Measurements from ENCODE around the gene ZNF282. TPM values are rescaled to one million over a fixed set of nuclear protein-coding genes. Genes with fewer than 3 reads are reported as not detected.

Gene ZNF282
- total RNA-seq, 1 experiment from 2014 or later = 31.4 TPM

DNA sequence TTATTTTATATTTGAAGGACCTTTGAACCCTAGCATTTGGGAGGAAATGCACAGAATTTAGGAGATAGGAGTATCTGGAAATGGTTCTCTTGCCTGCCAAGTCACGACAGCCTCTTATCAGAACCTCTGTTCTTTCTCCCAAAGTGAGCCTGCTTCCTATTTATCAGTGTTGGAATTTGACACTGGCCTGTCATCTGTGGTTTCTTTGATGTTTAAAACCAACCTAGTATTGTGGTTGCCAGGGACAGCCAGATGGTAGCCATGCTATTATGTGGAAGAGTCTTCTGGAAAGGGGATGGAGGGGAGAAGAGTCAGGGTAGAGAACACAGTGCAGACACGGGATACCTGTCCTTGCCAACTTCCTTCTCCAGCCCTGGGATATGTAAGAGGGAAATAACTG lies 21.1 kb downstream of the ZNF282 start:
- no peak for DNase-seq
- H3K27ac ChIP-seq (ENCODE audit: low read length) = no peak overlapping the region
- H3K4me2 ChIP-seq (ENCODE audit: low read length) = no peak overlapping the region
- H3K27me3 ChIP-seq (ENCODE audit: low read length) = no peaks in the 10 kb centered on the region
- POLR2A ChIA-PET (ENCODE audit: unreplicated experiment) = no interaction called here
- H3K4me1 ChIP-seq (ENCODE audit: insufficient read depth, low read length) = 0 out of 2 replicates have a peak, but pooled peaks cover 4% of the 10 kb centered on the region
- H2AFZ ChIP-seq (ENCODE audit: low read length) = no peak overlapping the region
- no peak for TF ChIP-seq EZH2 (IDR thresholded peaks at IDR 0.05; ENCODE audit: low read length, unreplicated experiment)
- TF ChIP-seq EZH2phosphoT487 (IDR thresholded peaks at IDR 0.05; ENCODE audit: borderline replicate concordance, low read length) = no peak
- TF ChIP-seq, protein P1, sequence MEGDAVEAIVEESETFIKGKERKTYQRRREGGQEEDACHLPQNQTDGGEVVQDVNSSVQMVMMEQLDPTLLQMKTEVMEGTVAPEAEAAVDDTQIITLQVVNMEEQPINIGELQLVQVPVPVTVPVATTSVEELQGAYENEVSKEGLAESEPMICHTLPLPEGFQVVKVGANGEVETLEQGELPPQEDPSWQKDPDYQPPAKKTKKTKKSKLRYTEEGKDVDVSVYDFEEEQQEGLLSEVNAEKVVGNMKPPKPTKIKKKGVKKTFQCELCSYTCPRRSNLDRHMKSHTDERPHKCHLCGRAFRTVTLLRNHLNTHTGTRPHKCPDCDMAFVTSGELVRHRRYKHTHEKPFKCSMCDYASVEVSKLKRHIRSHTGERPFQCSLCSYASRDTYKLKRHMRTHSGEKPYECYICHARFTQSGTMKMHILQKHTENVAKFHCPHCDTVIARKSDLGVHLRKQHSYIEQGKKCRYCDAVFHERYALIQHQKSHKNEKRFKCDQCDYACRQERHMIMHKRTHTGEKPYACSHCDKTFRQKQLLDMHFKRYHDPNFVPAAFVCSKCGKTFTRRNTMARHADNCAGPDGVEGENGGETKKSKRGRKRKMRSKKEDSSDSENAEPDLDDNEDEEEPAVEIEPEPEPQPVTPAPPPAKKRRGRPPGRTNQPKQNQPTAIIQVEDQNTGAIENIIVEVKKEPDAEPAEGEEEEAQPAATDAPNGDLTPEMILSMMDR (conservative IDR thresholded peaks at IDR 0.05; ENCODE audit: low read depth, low read length) = no peak
- no peaks in the 10 kb centered on the region for H3K79me2 ChIP-seq (ENCODE audit: low read length)
- intact Hi-C loops (cut with micrococcal nuclease) = no loop called here
- CTCF ChIA-PET = no interaction called here
- BruUV-seq (replicated peaks) = no TSS peak
- H3K36me3 ChIP-seq (ENCODE audit: low read depth, low read length) = peaks cover 47% of the 10 kb centered on the region
- H3K9ac ChIP-seq (ENCODE audit: low read length) = no peak overlapping the region
- H3F3A ChIP-seq (ENCODE audit: low read length, unreplicated experiment) = no peaks in the 10 kb centered on the region
- no peak overlapping the region for H3K4me3 ChIP-seq (ENCODE audit: low read length)
- no peak for ATAC-seq
- H3K9me2 ChIP-seq (replicated peaks; ENCODE audit: low read length) = no peaks in the 10 kb centered on the region
- H3K9me3 ChIP-seq (ENCODE audit: low read length) = no peaks in the 10 kb centered on the region
- H4K20me1 ChIP-seq (ENCODE audit: low read length) = no peaks in the 10 kb centered on the region

DNA sequence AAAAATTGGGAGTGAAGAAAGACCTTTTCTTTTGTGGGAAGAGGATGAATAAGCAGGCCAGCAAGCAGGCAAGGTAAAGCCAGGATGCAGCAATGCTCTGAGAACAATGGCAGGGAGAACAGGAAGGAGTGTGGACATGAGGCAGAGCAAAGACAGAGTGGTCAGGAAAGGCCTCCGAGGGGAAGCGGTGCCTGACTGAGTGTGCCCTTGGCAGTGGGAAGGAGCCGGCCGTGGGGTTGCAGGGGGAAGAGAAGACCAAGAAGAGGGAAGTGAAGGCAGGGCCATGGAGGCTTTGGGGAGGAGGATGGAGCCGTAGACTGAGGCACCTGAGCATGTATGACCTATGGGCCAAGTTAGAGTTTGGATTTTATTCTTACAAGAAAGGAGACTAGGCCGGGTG lies 22.2 kb downstream of the ZNF282 start:
- Histone ChIP-seq H3F3A (ENCODE audit: low read length, unreplicated experiment) (no peaks in the 10 kb centered on the region), H2AFZ (ENCODE audit: low read length) (no peak overlapping the region), H3K79me2 (ENCODE audit: low read length) (no peaks in the 10 kb centered on the region), H3K9me3 (ENCODE audit: low read length) (no peaks in the 10 kb centered on the region), H3K27me3 (ENCODE audit: low read length) (no peaks in the 10 kb centered on the region), H3K9ac (ENCODE audit: low read length) (no peak overlapping the region), H3K36me3 (ENCODE audit: low read depth, low read length) (peaks cover 40% of the 10 kb centered on the region), H3K4me3 (ENCODE audit: low read length) (no peak overlapping the region), H3K9me2 (replicated peaks; ENCODE audit: low read length) (no peaks in the 10 kb centered on the region), H3K4me1 (ENCODE audit: insufficient read depth, low read length) (0 out of 2 replicates have a peak, but pooled peaks cover 4% of the 10 kb centered on the region), H4K20me1 (ENCODE audit: low read length) (no peaks in the 10 kb centered on the region), H3K4me2 (ENCODE audit: low read length) (no peak overlapping the region), H3K27ac (ENCODE audit: low read length) (no peak overlapping the region)
- no peak for TF ChIP-seq EZH2phosphoT487 (IDR thresholded peaks at IDR 0.05; ENCODE audit: borderline replicate concordance, low read length)
- TF ChIP-seq EZH2 (IDR thresholded peaks at IDR 0.05; ENCODE audit: low read length, unreplicated experiment) = no peak
- TF ChIP-seq, protein P1 (conservative IDR thresholded peaks at IDR 0.05; ENCODE audit: low read depth, low read length) = no peak
- no peak for DNase-seq
- no TSS peak for BruUV-seq (replicated peaks)
- ATAC-seq = no peak
- CTCF ChIA-PET = no interaction called here
- intact Hi-C loops (cut with micrococcal nuclease) = no loop called here
- POLR2A ChIA-PET (ENCODE audit: unreplicated experiment) = no interaction called here

DNA sequence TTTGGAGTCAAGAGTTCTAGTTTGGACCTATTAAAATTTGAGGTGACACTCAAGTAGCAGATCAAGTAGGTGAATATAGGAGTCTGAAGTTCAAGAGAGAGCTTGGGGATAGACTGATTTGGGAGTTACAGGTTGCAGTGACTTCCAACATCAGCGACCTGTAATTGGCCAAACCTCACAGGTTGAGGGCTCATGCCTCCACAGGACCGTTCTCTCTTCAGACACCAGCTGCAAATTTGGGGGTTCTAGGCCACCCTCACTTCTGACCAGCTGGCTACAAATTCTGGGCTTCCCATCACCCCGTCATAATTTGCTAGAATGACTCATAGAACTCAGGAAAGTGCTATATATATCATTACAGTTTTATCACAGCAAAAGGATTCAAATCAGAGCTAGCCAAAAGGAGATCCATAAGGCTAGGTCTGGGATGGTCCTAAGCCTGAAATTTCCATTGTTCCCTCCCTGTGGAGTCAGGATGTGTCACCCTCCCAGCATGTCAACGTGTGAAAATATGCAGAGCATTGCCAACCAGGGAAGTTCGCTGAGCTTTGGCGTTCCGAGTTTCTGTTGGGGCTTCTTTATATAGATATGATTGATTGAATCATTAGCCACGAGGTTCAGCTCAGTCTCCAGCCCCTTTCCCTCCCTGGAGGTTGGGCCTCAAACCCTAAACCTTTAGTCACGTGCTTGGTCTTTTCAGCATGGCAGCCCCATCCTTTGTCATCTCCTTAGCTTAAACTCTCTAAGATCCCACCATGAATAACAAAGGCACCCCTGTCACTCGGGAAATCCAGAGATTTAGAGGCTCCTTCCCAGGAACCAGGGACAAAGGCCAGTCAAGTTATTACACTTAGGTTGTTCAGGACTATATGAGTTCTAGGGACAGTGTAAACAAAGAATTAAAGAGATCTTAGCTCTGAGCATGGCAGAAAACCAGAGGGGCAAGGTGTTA lies 23.4 kb downstream of the ZNF282 start:
- H3K27me3 ChIP-seq (ENCODE audit: low read length) = no peaks in the 10 kb centered on the region
- H3K4me2 ChIP-seq (ENCODE audit: low read length) = no peak overlapping the region
- BruUV-seq (replicated peaks) = no TSS peak
- DNase-seq (no peak), ATAC-seq (no peak)
- H3K9me2 ChIP-seq (replicated peaks; ENCODE audit: low read length) = no peaks in the 10 kb centered on the region
- H3K4me1 ChIP-seq (ENCODE audit: insufficient read depth, low read length) = 0 out of 2 replicates have a peak, but pooled peaks cover 4% of the 10 kb centered on the region
- H3F3A ChIP-seq (ENCODE audit: low read length, unreplicated experiment) = no peaks in the 10 kb centered on the region
- intact Hi-C loops (cut with micrococcal nuclease) = no loop called here
- H2AFZ ChIP-seq (ENCODE audit: low read length) = no peak overlapping the region
- H3K79me2 ChIP-seq (ENCODE audit: low read length) = no peaks in the 10 kb centered on the region
- peaks cover 31% of the 10 kb centered on the region for H3K36me3 ChIP-seq (ENCODE audit: low read depth, low read length)
- ChIA-PET POLR2A (ENCODE audit: unreplicated experiment) (no interaction called here), CTCF (no interaction called here)
- H3K27ac ChIP-seq (ENCODE audit: low read length) = no peak overlapping the region
- H3K9ac ChIP-seq (ENCODE audit: low read length) = no peak overlapping the region
- no peaks in the 10 kb centered on the region for H4K20me1 ChIP-seq (ENCODE audit: low read length)
- H3K9me3 ChIP-seq (ENCODE audit: low read length) = no peaks in the 10 kb centered on the region
- H3K4me3 ChIP-seq (ENCODE audit: low read length) = no peak overlapping the region
- TF ChIP-seq EZH2phosphoT487 (IDR thresholded peaks at IDR 0.05; ENCODE audit: borderline replicate concordance, low read length) (no peak), EZH2 (IDR thresholded peaks at IDR 0.05; ENCODE audit: low read length, unreplicated experiment) (no peak)
- TF ChIP-seq, protein P1 (conservative IDR thresholded peaks at IDR 0.05; ENCODE audit: low read depth, low read length) = no peak
